Transverse colon (tissue), 4 donors: ENCODE measurements around the gene NCOA4.

Experiments
- CTCF ChIP-seq, 5 experiments: fragments of 200-600 bp in 3 of 5; fragments of 450-650 bp in 2 of 5; sonication (generic) in 3 of 5; IDR thresholded peaks; 1 replicate in 2 of 5; 2 replicates in 3 of 5; pipeline ENCODE4 v1.5.1; 2016 to 2017; ENCODE audit warnings: antibody characterized with exemption in 5 of 5, inconsistent platforms in 3 of 5, mild to moderate bottlenecking in 2 of 5, moderate library complexity in 1 of 5
- EP300 ChIP-seq: sonication (generic); formaldehyde crosslinking; IDR thresholded peaks from one replicate; pipeline ENCODE4 v1.6.1; 2017; ENCODE audit warnings: antibody characterized with exemption, low read depth
- POLR2A ChIP-seq: fragments of 450-650 bp; IDR thresholded peaks from one replicate; pipeline ENCODE4 v1.6.1; 2016; ENCODE audit warnings: antibody characterized with exemption, mild to moderate bottlenecking, moderate library complexity
- POLR2AphosphoS5 ChIP-seq, 3 donors: sonication (generic); formaldehyde crosslinking; IDR thresholded peaks; one replicate each; pipeline ENCODE4 v1.6.1; 2016; ENCODE audit warnings: antibody characterized with exemption in 3 of 3

GRCh38 chr10:46042527-46042926 lies 12.1 kb upstream of the NCOA4 start:
- TF ChIP-seq POLR2A, result no peak
- no peak for TF ChIP-seq CTCF (IDR thresholded peaks at IDR 0.05)
- TF ChIP-seq EP300, result no peak
- no peak for TF ChIP-seq POLR2AphosphoS5 (IDR thresholded peaks at IDR 0.05)
